Fibroblast of villous mesenchyme (primary cell): ENCODE data around the gene MAP4. TPM values are rescaled to one million over a fixed set of nuclear protein-coding genes. Genes with fewer than 3 reads are reported as not detected.

ENCODE experiments used
- DNase-seq: peaks from one replicate; pipeline ENCODE4 v3.0.0-alpha.2; 2010; ENCODE audit warnings: low read depth
- H3K4me3 ChIP-seq: 2 replicates; pipeline ENCODE4 v1.5.1; 2011; ENCODE audit warnings: low read depth, mild to moderate bottlenecking, low read length
- CTCF ChIP-seq: IDR thresholded peaks from 2 replicates; pipeline ENCODE4 v1.5.1; 2012; ENCODE audit warnings: low read depth, mild to moderate bottlenecking, low read length; ENCODE audit not compliant: insufficient read depth
- total RNA-seq: library from RNA; depleted of rRNA; stranded (reverse); fragments of >200 nt; gene quantifications from 2 replicates; pipeline ENCODE4 v1.2.3, GENCODE V29; 2012

MAP4 gene
- total RNA-seq, 1 donor, result 111 TPM

GRCh38 chr3:48047841-48048464, 31.7 kb upstream of the MAP4 start:
- no peak for TF ChIP-seq CTCF
- DNase-seq, result peak; percentile 40
- no peak overlapping the region for H3K4me3 ChIP-seq

GRCh38 chr3:48042071-48042760, 26.0 kb upstream of the MAP4 start:
- TF ChIP-seq CTCF, result no peak
- no peak overlapping the region for H3K4me3 ChIP-seq
- no peak for DNase-seq

- peak; percentile 76 for DNase-seq
- no peak overlapping the region for H3K4me3 ChIP-seq
- TF ChIP-seq CTCF, result no peak
These were observed 23.4 kb upstream of the MAP4 start for GRCh38 chr3:48039487-48040190.

GRCh38 chr3:48038971-48039481, 22.8 kb upstream of the MAP4 start:
- TF ChIP-seq CTCF, result no peak
- no peak overlapping the region for H3K4me3 ChIP-seq
- peak; percentile 34 for DNase-seq

GRCh38 chr3:48034000-48034516, 17.8 kb upstream of the MAP4 start:
- DNase-seq, result peak; percentile 61
- no peak overlapping the region for H3K4me3 ChIP-seq
- TF ChIP-seq CTCF, result no peak

- no peak for DNase-seq
- TF ChIP-seq CTCF, result no peak
These were observed 14.0 kb upstream of the MAP4 start for GRCh38 chr3:48030188-48030587.

More at GRCh38 chr3:48030188-48030587, 14.0 kb upstream of the MAP4 start:
- no peak overlapping the region for H3K4me3 ChIP-seq
